Ishikawa (cell line): ENCODE measurements around the gene MSLN.

Source experiments
- CEBPB ChIP-seq: IDR thresholded peaks from 2 replicates; pipeline ENCODE4 v1.6.1; 2012
- CREB1 ChIP-seq: IDR thresholded peaks from 2 replicates; pipeline ENCODE4 v1.6.1; 2012; ENCODE audit warnings: low read depth
- EGR1 ChIP-seq: IDR thresholded peaks from 2 replicates; pipeline ENCODE4 v1.6.1; 2012
- EP300 ChIP-seq: IDR thresholded peaks from 2 replicates; pipeline ENCODE4 v1.6.1; 2012; ENCODE audit warnings: borderline replicate concordance
- FOXM1 ChIP-seq: IDR thresholded peaks from 2 replicates; pipeline ENCODE4 v1.6.1; 2012; ENCODE audit warnings: low read depth, borderline replicate concordance
- MAX ChIP-seq: IDR thresholded peaks from 2 replicates; pipeline ENCODE4 v1.6.1; 2012
- NFIC ChIP-seq: IDR thresholded peaks from 2 replicates; pipeline ENCODE4 v1.6.1; 2012
- RAD21 ChIP-seq: IDR thresholded peaks from 2 replicates; pipeline ENCODE4 v1.6.1; 2012; ENCODE audit warnings: low read depth
- REST ChIP-seq: IDR thresholded peaks from 2 replicates; pipeline ENCODE4 v1.6.1; 2012; ENCODE audit warnings: low read depth, mild to moderate bottlenecking
- TAF1 ChIP-seq: IDR thresholded peaks from 2 replicates; pipeline ENCODE4 v1.6.1; 2012; ENCODE audit warnings: low read depth, mild to moderate bottlenecking
- TCF12 ChIP-seq: IDR thresholded peaks from 2 replicates; pipeline ENCODE4 v1.6.1; 2012; ENCODE audit warnings: low read depth
- TEAD4 ChIP-seq: IDR thresholded peaks from 2 replicates; pipeline ENCODE4 v1.6.1; 2012
- USF1 ChIP-seq: IDR thresholded peaks from 2 replicates; pipeline ENCODE4 v1.6.1; 2012
- YY1 ChIP-seq: IDR thresholded peaks from 2 replicates; pipeline ENCODE4 v1.6.1; 2012; ENCODE audit warnings: low read depth
- ZBTB7A ChIP-seq: IDR thresholded peaks from 2 replicates; pipeline ENCODE4 v1.6.1; 2012; ENCODE audit warnings: low read depth

MSLN gene

DNA sequence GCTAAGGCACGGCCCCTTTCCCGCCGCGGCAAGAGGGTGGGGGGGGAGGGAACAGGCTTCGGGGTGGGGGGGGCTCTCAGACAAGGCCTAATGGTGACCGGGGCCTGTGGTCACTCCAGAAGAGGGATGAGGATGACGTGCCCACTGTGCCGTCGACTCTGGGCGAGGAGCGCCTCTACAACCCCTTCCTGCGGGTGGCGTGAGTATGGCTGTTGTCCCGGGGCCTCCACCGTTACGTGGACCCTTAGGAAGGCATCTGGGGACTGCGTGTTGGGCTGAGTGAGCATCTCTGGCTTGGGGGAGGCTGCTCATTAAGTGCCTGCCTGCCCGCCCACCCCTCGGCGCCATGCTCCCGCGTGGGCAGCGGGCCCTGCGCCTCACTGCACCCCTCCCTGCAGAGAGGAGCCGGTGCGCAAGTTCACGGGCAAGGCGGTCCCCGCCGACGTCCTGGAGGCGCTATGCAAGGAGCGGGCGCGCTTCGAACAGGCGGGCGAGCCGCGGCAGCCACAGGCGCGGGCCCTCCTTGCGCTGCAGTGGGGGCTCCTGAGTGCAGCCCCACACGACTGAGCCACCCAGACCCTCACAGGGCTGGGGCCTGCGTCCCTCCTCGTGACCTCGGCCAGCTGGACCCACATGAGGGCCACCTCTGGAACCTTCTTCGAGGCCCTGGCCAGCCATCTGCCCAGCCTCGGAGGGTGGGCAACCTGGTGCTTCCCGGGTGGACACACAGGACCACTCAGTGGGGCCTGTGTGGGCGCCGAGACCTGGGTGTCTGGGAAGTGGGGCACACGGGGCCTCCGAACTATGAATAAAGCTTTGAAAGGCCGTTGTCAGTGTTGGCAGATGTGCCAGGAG lies 31.4 kb upstream of the MSLN start:
- no peak for TF ChIP-seq CEBPB
- no peak for TF ChIP-seq ZBTB7A
- TF ChIP-seq TAF1, result no peak
- no peak for TF ChIP-seq EGR1
- no peak for TF ChIP-seq RAD21
- no peak for TF ChIP-seq TCF12
- no peak for TF ChIP-seq TEAD4
- TF ChIP-seq CREB1, result no peak
- TF ChIP-seq FOXM1, result no peak
- no peak for TF ChIP-seq USF1
- TF ChIP-seq YY1, result no peak
- TF ChIP-seq REST, result no peak
- no peak for TF ChIP-seq EP300
- TF ChIP-seq MAX, result no peak
- TF ChIP-seq NFIC, result no peak

GRCh38 chr16:729768-730665 lies 30.5 kb upstream of the MSLN start:
- TF ChIP-seq CEBPB, result no peak

DNA sequence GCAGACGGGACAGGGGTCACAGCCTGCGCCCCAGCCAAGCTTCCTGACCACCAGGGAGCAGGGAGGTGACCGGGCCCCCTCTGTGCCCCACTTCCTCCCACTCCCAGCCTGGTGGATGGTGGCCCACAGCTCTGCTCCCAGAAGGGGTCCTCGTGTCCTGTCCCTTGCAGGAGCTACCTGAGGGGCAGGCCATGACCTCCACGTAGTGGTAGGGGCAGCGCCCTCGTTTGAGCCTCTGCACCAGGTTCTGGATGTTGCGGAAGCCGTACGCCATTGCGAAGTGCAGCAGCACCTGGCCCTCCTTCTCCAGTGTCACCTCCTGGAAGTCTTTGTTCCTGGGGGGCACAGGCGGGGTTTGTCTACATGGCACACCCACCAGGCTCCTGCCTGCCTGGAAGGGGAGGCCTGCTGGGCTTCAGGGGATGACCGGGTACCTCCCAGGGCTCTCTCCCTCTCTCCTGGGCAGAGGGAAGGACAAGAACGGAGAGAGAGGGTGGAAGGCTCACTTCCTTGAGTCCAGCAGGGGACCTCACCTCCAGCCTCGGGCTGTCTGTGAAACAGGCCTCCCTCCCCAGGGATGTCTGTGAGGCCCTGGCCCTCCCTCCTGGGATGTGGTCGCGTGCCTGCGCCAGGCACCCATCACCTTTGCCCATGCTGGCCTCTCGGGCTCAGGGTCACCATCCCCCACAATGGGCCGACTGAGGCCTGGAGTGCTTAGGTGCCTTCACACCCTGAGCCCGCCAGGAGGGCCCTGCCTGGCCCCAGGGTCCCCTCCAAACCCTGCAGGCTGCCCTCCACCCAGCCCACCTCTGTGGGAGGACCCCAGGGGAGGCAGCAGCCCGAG lies 29.6 kb upstream of the MSLN start:
- TF ChIP-seq EGR1, result no peak
- no peak for TF ChIP-seq TCF12
- TF ChIP-seq CREB1, result no peak
- no peak for TF ChIP-seq USF1

DNA sequence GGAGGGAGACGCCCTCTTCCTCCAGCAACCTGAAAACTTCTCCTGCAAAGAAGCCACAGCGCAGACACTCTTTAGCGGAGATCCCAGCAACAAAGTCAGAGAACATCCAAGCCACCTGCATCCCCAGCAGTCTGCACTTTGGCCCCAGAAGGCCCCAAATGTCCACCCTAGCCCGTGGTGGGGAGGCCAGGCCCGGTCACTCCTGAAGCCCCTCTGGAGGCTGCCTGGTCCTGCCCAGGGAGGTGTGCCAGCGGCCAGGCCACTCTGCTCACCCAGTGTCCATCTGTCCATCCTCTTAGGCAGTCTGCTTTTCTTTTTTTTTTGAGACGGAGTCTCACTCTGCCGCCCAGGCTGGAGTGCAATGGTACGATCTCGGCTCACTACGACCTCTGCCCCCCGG lies 28.2 kb upstream of the MSLN start:
- TF ChIP-seq USF1 (no peak), REST (no peak), NFIC (no peak)

DNA sequence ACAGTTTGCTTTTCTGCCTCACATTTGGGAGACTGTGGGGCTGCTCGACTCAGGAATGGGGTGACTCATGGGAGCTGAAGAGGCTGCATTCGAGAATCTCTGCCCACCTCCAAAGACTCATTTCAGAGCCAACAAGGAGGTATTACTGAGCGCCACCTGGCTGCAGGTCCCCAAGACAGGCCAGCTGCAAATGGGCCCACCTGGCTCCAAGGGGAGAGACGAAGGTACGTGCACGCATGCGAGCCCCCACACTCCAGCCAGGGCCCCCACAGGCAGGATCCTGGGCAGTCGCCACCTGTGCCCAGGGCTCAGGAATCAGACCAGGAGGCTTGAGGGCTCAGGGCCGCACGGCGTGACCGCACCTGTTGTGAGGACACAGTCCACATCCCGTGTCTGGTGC lies 27.6 kb upstream of the MSLN start:
- TF ChIP-seq REST, result no peak
- TF ChIP-seq MAX, result no peak
- no peak for TF ChIP-seq TCF12
- TF ChIP-seq EP300, result no peak
- TF ChIP-seq USF1, result no peak
- no peak for TF ChIP-seq FOXM1
- no peak for TF ChIP-seq TAF1
- TF ChIP-seq CEBPB, result no peak
